Right hindlimb (tissue), 1 donor: ENCODE data around the gene GRIK4.

Experiments used
- DNase-seq: peaks from one replicate; pipeline ENCODE4 v3.0.0-alpha.2; 2018

Gene GRIK4

GRCh38 chr11:120510406-120511115 is 987 bp upstream of the GRIK4 start:
- DNase-seq: no peak

- DNase-seq: no peak
Measured at GRCh38 chr11:120511820-120512738, 531 bp downstream of the GRIK4 start.

DNA sequence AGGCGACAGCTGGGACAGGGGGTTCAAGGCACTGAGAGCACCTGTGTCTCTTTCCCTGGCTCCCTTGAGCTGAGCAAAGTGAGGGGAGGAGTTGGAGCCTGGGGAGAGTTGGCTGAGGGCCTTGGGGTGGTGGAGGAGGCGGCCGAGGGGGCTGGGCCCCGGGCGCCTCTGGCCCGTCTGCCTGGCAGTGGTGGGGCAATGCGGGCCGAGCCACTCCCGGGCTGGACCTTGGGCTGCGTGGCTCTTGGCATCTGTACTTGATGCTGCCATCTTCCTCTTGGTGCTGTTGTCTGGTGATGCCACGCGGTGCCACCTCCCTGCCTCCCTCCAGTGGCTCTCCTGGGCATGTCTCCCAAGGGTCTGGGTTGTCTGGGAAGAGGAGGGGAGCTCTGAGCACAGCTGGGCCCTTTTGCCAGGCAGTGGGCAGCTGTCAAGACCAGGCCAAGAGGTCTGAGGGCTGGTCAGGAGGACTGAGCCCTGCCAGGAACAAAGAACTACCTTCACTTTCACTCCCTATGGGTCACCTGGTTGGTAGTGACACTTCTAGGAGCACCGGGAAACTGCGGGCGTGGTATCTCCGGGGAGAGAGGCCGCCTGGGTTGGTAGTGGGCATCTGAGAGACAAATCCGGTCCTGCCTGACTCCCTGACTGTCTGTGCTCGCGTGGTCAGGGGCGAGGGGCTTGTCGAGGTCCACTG is 1.3 kb downstream of the GRIK4 start:
- no peak for DNase-seq

DNA sequence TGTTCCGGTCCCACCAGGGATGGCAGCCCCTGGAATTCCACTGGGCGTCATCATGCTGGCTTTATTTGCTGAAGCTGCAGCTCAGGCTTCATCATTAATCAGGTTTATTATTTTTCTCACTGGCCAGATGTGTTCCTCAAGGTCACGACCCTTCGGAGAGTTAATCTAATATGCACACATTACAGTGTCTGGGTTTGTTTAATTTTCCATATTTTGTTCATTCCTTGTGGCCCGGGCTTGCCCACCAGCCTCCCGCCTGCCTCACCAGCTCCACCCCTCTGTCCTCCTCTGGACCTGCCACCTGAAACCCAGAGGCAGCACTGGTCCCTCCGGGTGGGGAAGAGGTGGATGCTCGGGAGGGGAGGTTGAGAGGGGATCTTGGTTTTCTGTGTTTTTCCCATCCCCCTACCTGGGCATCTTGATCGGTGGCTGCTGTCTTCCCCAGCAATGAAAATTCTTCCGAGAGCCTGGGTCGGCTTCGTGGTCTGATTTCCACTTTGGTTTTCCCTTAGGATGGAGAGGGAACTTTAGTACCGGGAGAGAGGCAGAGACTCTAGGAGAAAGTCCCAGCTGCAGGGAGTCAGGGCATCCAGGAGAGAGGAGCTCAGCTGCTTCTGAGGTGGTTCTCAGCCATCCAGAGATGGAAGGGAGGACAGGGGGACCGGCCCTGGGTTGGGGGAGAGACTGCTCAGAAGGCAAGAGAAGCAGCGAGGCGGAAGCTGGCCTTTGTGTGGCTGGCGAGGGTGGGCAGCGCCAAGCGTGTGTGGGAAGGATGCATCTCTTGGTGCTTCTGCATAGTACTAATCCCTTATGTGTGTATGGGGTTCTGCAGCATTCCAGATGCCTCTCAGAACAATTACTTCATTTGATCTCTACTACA is 2.1 kb downstream of the GRIK4 start:
- DNase-seq: no peak

- DNase-seq: no peak
Measured at GRCh38 chr11:120514541-120515121, 3.1 kb downstream of the GRIK4 start.

DNA sequence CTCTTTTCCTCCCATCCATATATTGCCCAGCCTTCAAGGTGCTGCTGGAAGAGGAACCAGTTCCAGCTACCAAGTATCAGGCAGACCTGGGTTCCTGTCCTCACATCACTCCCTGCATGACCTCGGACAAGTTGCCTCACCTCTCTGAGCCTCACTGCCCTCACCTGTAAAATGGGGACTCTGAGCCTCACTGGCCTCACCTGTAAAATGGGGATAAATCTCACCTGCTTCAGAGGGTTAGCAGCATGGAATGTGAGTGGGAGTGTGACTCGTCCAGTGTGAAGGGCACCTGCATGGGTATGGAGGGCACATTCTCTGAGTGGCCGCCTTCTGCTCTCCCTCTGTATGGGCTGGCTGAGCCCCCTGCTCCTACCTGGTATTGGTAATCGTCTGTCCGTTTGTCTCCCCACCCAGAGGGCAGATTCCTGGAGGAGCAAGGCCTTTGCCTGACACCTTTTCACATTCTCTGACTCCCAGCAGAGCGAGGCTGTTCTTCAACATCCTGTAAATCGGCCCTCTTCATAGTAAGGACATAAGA is 3.7 kb downstream of the GRIK4 start:
- no peak for DNase-seq

- no peak for DNase-seq
Measured at GRCh38 chr11:120516461-120517389, 5.2 kb downstream of the GRIK4 start.

DNA sequence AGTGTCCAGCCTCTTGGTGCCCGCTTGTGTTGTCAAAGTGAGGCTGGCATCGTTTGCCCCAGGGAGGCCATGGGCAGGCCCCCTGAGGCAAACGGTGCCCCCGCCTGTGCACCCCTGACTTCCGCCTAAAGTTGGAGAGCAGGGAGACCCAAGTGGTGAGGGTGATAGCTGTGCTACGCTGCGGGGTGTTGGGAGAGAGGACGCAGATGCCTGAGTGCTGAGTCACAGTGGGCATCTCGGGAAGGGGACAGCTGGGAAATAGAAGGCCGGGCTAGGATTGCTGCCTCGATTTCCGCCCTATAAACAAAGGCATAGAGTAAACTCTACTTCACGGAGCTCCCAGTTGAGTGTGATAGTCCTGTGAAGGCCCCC is 5.8 kb downstream of the GRIK4 start:
- no peak for DNase-seq

- no peak for DNase-seq
Measured at GRCh38 chr11:120517801-120518291, 6.3 kb downstream of the GRIK4 start.

GRCh38 chr11:120518356-120518755 is 6.8 kb downstream of the GRIK4 start:
- DNase-seq: no peak

DNA sequence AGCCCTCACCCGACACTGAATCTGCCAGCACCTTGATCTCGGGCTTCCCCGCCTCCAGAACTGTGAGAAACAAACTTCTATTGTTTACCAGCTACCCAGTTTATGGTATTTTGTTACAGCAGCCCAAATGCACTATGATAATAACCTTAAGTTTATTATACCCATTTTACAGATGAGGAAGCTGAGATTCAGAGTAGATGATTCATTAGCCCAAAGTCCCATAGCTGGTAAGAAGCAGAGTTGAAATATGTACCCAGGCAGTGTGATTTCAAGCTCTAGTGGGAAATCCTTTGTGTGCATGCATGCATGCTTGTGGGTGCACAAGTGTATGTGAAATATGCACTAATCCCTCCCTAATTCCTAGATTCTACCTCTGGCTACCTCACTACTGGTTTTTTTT is 7.9 kb downstream of the GRIK4 start:
- DNase-seq: no peak

- DNase-seq: no peak
Measured at GRCh38 chr11:120520091-120520822, 8.7 kb downstream of the GRIK4 start.

DNA sequence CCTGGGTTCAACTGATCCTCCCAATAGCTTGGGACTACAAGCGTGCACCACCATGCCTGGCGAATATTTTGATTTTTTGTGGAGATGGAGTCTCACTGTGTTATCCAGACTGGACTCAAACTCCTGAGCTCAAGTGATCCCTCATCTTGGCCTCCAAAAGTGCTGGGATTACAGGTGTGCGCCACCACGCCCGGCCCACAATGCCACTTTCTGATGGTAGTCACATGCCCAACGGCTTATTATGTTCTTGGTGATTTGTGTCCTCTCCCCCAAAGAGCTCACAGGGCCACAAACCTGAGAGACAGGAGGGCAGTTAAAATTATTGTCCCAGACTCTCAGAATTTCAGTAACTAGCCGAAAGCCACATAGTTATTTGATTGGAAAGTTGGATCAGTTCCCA is 9.6 kb downstream of the GRIK4 start:
- DNase-seq: no peak

DNA sequence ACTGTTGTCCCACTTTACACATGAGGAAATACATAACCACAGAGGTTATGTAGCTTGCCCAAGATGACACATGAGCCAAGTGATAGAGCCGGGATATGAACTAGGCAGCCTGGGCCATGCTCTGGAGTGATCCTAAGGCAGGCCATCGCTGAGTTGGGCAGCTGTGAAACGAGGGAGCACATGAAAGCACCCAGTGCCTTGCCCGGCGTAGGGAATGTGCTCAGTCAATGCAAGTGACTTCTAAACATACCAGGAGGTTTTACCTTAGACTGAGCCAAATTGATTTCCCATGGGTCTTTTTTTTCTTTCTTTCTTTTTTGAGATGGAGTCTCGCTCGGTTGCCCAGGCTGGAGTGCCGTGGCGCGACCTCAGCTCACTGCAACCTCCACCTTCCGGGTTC is 10.5 kb downstream of the GRIK4 start:
- no peak for DNase-seq

GRCh38 chr11:120522736-120523135 is 11.2 kb downstream of the GRIK4 start:
- no peak for DNase-seq

DNA sequence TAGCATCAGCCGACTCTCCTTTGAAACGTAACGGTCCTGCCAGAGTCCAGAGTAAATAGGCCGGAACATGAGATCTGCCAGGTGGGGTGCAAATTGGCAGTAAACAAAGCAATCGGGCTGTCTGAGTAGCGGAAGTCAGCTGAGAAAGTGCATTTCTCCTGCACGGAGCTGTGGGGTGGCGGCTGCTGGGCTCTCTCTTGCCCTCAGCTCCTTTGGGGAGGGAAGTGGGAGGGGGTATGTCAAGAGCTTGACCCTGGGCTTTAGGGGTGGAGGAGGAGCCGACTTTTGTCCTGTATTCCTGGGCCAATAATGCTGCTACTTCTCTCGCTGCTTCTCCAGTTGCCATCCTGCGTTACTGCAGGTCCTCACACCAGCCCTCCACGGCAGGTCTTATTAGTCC is 11.6 kb downstream of the GRIK4 start:
- no peak for DNase-seq

DNA sequence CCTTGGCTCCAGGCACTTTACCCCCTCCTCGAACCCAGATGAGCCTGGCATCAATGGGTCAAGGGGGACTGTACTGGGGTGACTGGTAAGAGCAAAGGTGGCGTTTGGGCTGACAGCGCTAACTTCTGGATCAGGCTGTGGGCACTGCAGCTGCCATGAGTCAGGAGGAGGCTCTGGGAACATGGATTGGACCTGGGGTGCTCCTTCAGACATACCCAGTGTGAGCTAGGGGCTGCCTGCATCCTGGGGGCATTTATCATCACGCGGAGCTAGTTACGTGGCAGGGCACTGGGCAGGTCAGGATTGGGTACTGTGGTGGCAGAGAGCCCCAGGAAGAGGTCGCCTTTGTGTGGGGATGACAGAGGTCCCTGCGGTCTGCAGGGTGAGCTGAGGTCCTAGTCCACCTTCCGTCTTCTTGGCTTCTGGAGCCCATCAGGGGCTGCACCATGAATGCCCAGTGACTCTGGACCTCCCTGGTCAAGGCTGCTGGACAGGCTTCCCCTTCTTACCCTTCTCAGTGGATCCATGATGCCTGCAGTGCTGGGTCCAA is 13.1 kb downstream of the GRIK4 start:
- DNase-seq: no peak

GRCh38 chr11:120525261-120526171 is 14.0 kb downstream of the GRIK4 start:
- DNase-seq: no peak
